DMS53 treated with DMSO at 0.1 percent for 48 hours (cell line): ENCODE data around the gene MEF2B.
"Not testable (repeated sequence)": the region's sequence is repeated elsewhere in the genome, so short reads cannot be mapped to it uniquely, and the experiment has no call there.

ENCODE experiments used
- DNase-seq: peaks from one replicate; lab custom pipeline; 2025; ENCODE audit not compliant: unreplicated experiment; lab: John Stamatoyannopoulos, UW

Gene MEF2B

DNA sequence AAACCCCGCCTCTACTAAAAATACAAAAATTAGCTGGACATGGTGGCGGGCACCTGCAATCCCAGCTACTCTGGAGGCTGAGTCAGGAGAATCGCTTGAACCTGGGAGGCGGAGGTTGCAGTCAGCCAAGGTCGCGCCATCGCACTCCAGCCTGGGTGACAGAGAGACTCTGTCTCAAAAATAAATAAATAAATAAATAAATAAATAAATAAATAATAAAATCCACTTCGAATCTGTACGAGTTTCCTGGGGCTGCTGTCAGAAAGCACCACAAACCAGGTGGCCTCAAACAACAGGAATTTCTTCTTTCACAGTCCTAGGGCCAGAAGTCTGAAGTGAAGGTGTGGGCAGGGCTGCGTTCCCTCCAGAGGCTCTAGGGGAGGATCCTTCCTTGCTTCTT lies 67.5 kb downstream of the MEF2B start:
- DNase-seq = not testable (repeated sequence)

DNA sequence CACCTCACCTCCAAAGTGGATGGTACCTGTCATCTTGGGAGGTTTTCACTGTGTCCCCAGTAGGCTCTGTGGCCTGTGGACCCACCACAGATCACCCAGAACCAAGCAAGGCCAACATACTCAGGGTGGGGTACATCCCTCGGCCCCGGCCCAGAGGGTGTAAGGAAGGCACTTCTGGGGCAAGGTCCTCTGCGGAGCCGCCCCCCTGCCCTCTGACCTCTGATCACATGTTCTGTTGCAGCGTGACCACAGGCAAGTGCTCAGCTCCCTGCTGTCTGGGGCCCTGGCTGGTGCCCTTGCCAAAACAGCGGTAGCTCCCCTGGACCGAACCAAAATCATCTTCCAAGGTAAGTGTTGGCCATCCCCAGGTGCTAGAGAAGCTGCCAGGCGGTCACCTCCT lies 68.5 kb downstream of the MEF2B start:
- DNase-seq = no peak

DNA sequence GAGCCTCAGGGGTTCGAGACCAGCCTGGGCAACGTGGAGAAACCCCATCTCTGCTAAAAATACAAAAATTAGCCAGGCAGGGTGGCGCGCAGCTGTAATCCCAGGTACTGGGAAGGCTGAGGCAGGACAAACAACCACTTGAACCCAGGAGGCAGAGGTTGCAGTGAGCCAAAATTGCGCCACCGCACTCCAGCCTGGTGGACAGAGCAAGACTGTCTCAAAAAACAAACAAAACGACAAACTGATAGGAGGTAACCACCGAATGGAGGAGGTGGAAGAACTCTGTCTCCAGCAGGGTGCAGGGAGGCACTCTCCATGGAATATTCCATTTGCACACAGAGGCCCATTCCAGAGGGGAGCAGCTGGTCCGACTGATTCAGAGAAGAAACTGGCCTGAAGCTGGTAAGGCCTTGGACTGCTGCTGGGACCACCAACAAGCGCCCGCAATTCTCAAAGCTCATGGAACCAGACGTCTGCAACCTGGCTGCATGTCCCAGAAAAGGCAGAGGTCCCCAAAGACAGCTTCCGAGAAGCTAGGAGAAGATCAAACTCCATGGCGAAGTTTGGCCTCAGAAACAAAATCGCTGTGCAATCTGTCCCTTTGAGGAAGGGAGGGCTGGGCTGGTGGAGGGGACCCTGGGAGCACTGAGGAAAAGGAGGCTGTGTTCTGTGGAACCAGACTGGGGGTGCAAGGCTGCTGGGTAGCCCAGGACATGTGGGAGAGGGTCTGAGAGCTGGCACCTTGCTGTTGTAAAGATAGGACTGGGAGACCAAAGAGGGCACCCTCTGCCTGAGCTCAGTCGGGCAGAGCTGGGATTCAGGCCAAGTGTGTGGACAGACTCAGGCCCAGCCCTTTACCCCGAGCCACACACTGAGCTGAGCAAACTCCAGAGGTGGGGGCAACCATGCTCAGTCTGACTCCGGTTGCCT lies 71.1 kb downstream of the MEF2B start:
- DNase-seq = no peak

DNA sequence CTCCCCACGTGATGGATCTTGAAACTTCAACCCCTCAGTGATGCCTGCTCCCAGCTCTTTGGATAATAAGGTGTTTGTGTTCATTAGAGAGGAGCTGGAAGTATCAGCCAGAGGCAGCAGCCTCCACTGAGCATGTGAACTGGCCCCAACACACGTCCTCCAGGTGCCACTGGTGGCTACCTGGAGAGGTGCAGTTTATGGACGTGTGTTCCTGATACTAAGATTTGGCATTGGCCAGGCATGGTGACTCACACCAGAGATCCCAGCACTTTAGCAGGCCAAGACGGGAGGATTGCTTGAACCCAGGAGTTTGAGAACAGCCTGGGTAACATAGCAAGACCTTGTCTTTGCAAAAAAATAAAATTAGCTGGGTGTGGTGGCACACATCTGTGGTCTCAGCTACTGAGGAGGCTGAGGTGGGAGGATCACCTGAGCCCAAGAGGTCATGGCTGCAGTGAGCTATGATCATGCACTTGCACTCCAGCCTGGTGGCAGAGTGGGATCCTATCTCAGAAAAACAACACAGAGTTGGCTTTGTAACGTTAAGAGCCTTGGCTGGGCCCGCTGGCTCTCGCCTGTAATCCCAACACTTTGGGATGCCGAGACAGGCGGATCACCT lies 71.9 kb downstream of the MEF2B start:
- DNase-seq = no peak

DNA sequence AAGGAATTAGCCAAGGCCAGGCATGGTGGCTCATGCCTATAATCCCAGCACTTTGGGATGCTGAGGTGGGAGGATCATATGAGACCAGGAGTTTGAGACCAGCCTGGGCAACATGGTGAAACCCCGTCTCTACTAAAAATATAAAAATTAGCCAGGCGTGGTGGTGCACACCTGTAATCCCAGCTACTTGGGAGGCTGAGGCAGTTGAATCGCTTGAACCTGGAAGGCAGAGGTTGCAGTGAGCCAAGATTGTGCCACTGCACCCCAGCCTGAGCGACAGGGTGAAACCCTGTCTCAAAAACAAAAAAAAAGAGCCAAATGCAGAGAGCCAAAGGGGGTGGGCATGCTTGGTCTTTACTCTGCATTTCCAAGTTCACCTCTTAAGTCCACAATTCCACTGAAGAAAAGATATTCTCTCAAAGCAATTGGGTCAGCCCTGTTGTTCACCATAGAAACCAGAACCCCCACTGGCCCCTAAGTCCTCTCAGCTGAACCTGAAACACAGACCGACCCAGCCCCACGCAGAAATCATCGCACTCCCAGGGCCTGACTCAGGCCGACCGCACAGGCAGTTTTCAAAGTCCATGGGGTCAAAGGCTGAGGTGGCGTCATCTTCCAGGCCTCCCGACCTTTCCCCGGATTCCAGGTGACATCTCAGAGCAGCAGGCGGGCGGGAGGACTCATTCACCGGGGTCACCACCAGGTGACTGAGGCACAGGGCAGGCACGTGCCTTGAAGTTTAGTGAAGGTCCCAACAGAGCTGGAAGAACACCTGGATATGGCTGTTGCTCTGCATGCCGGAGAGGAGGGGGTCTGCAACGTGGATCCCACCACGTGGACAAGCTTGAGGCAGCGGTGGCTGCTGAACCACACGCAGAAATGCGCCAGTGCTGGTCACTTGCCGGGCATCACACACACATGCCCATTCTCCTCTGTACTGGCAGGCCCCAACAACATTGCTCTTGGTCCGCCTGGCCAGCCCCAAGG lies 73.1 kb downstream of the MEF2B start:
- no peak for DNase-seq

DNA sequence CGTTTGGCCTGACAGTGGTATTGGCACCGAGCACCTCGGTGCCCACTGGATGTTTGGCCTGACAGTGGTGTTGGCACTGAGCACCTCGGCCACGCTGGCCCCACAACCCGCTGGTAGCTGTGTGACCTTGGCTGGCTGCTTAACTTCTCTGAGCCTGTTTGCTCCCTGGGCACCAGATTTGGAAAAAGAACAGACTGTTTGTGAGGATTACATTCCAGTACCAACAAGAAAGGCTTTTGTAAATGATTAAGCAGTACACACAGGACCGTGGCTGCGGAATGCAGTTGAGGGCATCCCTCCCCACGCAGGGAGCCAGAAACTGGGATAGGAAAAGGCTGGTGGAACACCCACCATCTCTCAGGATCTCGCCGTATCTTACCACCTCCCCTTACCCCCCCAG lies 74.4 kb downstream of the MEF2B start:
- DNase-seq = no peak
